Midbrain (tissue), 1 donor: ENCODE results near the gene CELF3.

Experiments used
- DNase-seq: peaks from one replicate; lab custom pipeline; 2025; lab: John Stamatoyannopoulos, UW

CELF3 gene

GRCh38 chr1:151720974-151721787 is 4.6 kb upstream of the CELF3 start, which contains the start of gene RIIAD1:
RIIAD1 (plus strand) TSS chr1:151721522; CDS start chr1:151721537, 15 bp downstream.
- DNase-seq: no peak

DNA sequence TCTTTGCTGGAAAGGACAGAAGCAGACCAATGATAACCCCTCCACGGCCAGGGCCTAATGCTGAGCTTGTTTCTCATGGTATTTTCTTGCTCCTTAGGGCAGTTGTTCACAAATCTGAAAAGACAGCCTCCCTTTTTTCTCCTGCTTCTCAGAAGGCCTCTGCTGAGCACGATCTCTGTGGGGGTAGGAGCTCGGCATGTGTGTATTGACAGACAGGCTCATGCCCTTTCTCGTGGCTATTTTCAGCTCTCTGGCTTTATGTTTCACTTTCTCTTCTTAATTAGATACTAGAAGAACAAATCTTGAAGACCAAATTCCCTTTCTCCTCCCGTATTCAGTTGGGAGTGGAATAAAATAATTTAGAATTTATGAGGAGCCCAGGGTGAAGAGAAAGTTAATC is 4.0 kb upstream of the CELF3 start:
- DNase-seq: no peak

DNA sequence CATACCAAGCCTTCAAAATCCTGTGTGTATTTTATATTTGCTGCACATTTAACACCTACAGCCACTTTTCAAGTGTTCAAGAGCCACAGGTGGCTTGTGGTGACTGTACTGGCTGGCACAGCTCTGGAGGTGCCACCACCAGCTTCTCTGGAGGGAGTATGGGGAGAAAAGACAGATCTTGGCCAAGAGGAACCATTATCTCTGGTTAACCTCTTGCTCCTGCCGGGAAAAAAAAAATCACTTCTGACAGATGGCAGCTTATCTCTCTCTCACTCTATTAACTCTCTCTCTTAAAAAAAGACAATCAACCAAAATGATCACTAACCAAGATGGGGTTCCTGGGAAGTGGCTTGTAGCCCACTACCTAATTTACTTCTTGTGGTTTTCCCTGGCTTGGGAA is 3.5 kb upstream of the CELF3 start:
- DNase-seq: no peak

- no peak for DNase-seq
Measured at GRCh38 chr1:151718666-151719065, 2.1 kb upstream of the CELF3 start.

GRCh38 chr1:151718011-151718431 is 1.4 kb upstream of the CELF3 start:
- no peak for DNase-seq

GRCh38 chr1:151716405-151716762 is 219 bp downstream of the CELF3 start:
- no peak for DNase-seq

DNA sequence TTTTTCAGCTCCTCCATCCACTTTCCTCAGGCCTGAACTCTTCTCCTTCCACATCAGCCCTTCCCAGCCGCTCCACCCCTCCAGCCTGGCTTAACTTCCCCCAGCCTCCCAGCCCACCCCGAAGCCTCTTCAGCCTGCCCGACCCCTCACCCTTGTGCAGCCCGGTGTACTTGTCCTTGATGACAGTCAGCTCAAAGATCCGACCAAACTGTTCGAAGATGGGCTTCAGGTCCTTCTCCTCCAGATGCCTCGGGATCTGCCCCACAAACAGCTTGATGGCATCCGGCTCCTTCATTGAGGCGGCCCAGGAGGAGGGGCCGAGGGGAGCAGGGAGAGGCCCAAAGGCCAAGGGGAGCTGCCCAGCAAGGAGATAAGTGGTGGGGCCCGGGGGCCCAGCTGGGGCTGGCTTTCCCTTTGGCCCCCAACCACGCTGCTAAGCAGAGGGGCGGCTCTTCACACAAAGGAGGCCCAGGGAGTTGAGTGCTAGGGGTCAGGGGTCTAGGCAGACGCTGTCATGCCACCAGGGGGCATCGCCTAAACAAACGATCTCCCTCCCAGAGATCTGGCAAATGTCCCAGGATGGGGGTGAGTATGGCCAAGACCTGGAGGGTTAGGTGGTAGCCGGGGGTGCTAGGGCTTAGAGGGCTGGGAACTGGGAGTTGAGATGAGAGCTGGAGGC is 738 bp downstream of the CELF3 start:
- no peak for DNase-seq

- no peak for DNase-seq
Measured at GRCh38 chr1:151714820-151715725, 1.5 kb downstream of the CELF3 start.

GRCh38 chr1:151713874-151714273 is 2.7 kb downstream of the CELF3 start:
- no peak for DNase-seq

GRCh38 chr1:151713044-151713443 is 3.6 kb downstream of the CELF3 start:
- DNase-seq: no peak

- no peak for DNase-seq
Measured at GRCh38 chr1:151711951-151712350, 4.7 kb downstream of the CELF3 start.

- DNase-seq: no peak
Measured at GRCh38 chr1:151711044-151711800, 5.4 kb downstream of the CELF3 start.

DNA sequence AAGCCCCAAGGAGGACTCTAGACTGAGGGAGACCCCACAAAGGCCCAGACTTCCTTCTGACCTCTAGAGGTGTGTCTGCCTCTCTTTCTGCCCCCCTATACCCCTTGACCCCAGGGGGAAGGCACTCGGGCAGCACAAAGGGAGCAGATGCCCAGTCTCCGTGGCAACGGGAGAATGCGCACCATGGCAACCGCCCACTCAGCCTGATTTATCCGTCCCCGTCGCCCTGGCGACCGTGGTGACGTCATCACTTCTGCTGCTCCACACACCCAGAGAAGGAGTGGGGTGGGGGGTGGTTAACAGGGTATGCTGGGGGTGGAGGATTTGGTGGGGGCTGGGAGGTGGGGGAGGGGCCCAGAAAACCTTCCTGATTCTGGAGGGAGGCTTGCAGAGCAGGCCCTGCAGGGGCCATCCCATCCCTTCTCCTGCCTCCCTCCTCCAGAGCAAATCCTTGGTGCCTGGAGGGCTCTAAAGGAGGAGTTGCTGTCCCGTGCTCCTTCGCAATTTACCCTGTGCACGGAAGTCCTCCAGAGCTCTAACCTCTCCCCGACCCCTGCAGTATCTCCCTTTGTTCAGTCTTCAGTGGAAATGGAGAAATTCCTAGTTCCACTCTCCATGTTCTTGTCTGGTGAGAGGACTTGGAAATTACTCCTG is 6.3 kb downstream of the CELF3 start:
- peak; percentile 29 for DNase-seq

- DNase-seq: no peak
Measured at GRCh38 chr1:151708891-151709290, 7.7 kb downstream of the CELF3 start.

DNA sequence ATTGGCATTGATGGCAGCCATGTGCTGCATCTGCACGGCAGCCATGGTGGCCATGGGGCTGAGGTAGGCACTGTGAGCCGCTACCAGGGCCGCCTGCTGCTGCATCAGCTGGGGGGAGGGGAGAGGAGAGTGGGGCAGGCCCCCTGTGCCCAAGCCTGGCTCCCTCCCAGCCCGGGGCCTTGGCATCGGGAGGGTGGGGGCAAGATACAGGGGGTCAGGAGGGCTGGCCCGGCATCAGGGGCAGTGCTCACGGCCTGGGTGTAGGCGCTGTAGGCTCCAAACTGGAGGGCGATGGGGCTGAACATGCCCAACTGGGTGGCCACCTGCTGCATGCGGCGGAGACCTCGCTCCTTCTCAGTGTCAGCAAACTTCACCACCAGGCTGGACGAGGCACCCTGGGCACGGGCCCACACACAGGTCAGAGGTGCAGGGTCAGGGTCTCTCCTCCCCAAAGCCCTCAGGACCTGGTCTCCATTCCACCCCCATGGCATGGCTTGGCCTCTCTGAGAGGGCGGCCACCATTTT is 9.0 kb downstream of the CELF3 start:
- no peak for DNase-seq

DNA sequence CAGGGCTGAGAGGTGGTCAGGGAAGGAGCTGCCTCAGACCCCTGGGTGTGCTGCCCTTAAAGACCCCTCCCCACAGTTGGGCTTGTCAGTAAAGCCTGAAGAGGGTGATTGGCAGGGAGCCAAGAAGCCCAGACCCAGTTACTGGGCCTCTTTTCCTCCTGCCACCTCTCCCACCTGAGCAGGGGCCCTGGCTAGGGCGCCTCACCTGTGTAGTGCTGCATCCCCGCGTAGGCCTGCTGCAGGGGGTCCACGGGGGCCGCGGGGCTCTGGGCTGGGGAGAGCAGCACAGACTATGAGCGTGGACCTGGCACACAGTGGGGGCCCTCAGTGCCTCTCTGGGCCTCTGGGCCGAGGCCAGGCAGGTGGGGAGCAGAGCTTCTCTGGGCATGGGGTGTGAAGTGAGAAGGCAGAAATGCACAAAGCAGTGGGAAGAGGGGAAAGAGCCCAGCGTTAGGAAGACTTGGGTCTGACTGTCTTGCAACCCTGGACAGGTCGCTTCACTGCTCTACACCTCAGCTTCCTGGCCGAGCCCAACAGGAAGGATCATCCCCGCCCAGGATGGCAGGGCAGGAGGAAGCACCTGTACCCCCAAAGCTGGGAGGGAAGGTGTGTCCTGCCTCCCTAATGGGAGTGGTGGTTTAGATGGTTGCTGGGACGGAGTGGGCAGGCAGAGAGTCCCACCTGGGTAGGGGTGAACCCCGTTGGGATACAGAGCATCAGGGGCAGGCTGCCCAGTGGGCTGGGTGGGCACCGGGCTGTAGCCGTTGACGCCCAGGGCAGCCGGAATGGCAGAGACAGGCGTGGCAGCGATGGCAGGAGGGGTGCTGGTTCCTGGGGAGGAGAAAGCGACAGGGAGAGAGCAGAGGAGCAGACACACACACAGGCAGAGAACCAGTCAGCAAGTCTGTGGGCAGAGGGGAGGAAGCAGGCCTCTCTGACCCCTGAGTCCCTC is 9.9 kb downstream of the CELF3 start:
- DNase-seq: no peak

GRCh38 chr1:151705753-151706463 is 10.7 kb downstream of the CELF3 start:
- no peak for DNase-seq

- no peak for DNase-seq
Measured at GRCh38 chr1:151705146-151705545, 11.5 kb downstream of the CELF3 start.

DNA sequence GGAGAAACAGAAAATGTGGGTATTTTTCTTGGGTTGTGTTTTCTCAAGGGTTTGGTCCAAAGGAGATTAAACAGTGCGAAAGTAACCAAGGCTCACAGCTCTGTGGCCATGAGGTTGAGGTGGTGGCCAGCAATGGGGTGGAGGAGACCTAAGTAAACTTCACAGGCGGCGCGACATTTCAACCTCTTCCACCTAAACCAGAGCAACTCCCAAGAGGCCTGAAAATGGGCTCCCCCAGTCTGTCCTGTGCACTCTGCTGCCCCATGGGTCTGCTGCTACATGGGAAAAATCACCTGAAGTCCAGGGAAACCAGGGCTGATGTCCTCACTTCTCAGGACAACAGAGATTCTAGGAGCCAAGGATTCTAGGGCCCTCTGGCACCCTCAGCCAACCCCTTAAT is 12.4 kb downstream of the CELF3 start:
- DNase-seq: no peak
